Liver (tissue), 3 donors: Measurements from ENCODE around the gene MTERF1.

Source experiments
- ATF3 ChIP-seq: IDR thresholded peaks from 2 replicates; pipeline ENCODE4 v1.6.1; 2016; ENCODE audit warnings: antibody characterized with exemption
- CTCF ChIP-seq: fragments of 150-350 bp; IDR thresholded peaks from 2 replicates; pipeline ENCODE4 v1.5.1; 2017; ENCODE audit warnings: improper control_type of control experiment, low read depth, low read length; ENCODE audit not compliant: missing input control
- HNF4G ChIP-seq: IDR thresholded peaks from 2 replicates; pipeline ENCODE4 v1.6.1; 2016; ENCODE audit warnings: antibody characterized with exemption
- REST ChIP-seq: IDR thresholded peaks from 2 replicates; pipeline ENCODE4 v1.6.1; 2016; ENCODE audit warnings: antibody characterized with exemption, mild to moderate bottlenecking
- TAF1 ChIP-seq: conservative IDR thresholded peaks from 2 replicates; pipeline ENCODE4 v1.6.1; 2016; ENCODE audit warnings: antibody characterized with exemption, mild to moderate bottlenecking
- donor health status: healthy.
- donor health status: healthy.

- no peak for TF ChIP-seq CTCF
- no peak for TF ChIP-seq ATF3
- TF ChIP-seq HNF4G: no peak
- no peak for TF ChIP-seq TAF1
- no peak for TF ChIP-seq REST
Measured at GRCh38 chr7:91837397-91838070, 43.0 kb downstream of the MTERF1 start.
